Mesenchymal stem cell (in vitro differentiated cells and primary cell): ENCODE results near the gene MIEF2.

Experiments used
- DNase-seq: peaks from one replicate; pipeline ENCODE4 v3.0.0-alpha.2; 2013
- H2AFZ ChIP-seq: one replicate; pipeline ENCODE4 v1.6.1; 2013; ENCODE audit warnings: low read depth, mild to moderate bottlenecking, control low read depth, inconsistent platforms, low read length, moderate library complexity
- H2AK5ac ChIP-seq: 2 replicates; pipeline ENCODE4 v1.6.1; 2013; ENCODE audit warnings: low read length, moderate library complexity, mild to moderate bottlenecking, inconsistent platforms; ENCODE audit not compliant: severe bottlenecking
- H2BK120ac ChIP-seq: one replicate; pipeline ENCODE4 v1.6.1; 2013; ENCODE audit warnings: low read depth, mild to moderate bottlenecking, inconsistent platforms, low read length, moderate library complexity
- H2BK12ac ChIP-seq, 2 experiments: one replicate each; pipeline ENCODE4 v1.6.1; 2013; ENCODE audit warnings: inconsistent platforms in 2 of 2, low read length in 2 of 2, mild to moderate bottlenecking in 2 of 2, moderate library complexity in 2 of 2, control low read depth in 1 of 2
- H2BK15ac ChIP-seq: one replicate; pipeline ENCODE4 v1.6.1; 2013; ENCODE audit warnings: mild to moderate bottlenecking, low read depth, inconsistent platforms; ENCODE audit not compliant: poor library complexity, severe bottlenecking
- H2BK5ac ChIP-seq: 2 replicates; pipeline ENCODE4 v1.6.1; 2013; ENCODE audit warnings: low read depth, mild to moderate bottlenecking, low read length, control low read depth, inconsistent platforms; ENCODE audit not compliant: poor library complexity, severe bottlenecking
- H3K14ac ChIP-seq, 2 experiments: one replicate each; pipeline ENCODE4 v1.6.1; 2013; ENCODE audit warnings: inconsistent platforms in 2 of 2, low read length in 2 of 2, control low read depth in 1 of 2, mild to moderate bottlenecking in 1 of 2, moderate library complexity in 1 of 2
- H3K18ac ChIP-seq, 2 experiments: one replicate each; pipeline ENCODE4 v1.6.1; 2013; ENCODE audit warnings: inconsistent platforms in 2 of 2, low read length in 2 of 2, control low read depth in 1 of 2, low read depth in 1 of 2, mild to moderate bottlenecking in 1 of 2
- H3K23ac ChIP-seq, 2 experiments: one replicate each; pipeline ENCODE4 v1.6.1; 2013; ENCODE audit warnings: inconsistent platforms in 2 of 2, low read length in 2 of 2, mild to moderate bottlenecking in 2 of 2, moderate library complexity in 2 of 2, control low read depth in 1 of 2
- H3K27ac ChIP-seq: 2 replicates; pipeline ENCODE4 v1.5.1; 2013; ENCODE audit warnings: mild to moderate bottlenecking, moderate library complexity, low read length, control low read depth, inconsistent platforms; ENCODE audit not compliant: poor library complexity, severe bottlenecking
- H3K27me3 ChIP-seq, 2 experiments: 2 replicates each; pipeline versions ENCODE4 v1.6.1 to v1.7.0; 2013; ENCODE audit warnings: low read length in 2 of 2, mild to moderate bottlenecking in 2 of 2, moderate library complexity in 2 of 2, control low read depth in 1 of 2, inconsistent platforms in 1 of 2; ENCODE audit not compliant: control insufficient read depth in 1 of 2, insufficient read depth in 1 of 2
- H3K36me3 ChIP-seq, 2 experiments: 2 replicates each; pipeline versions ENCODE4 v1.6.1 to v1.7.0; 2013; ENCODE audit warnings: low read length in 2 of 2, control low read depth in 1 of 2, inconsistent platforms in 1 of 2, low read depth in 1 of 2, mild to moderate bottlenecking in 1 of 2; ENCODE audit not compliant: insufficient read depth in 2 of 2, control insufficient read depth in 1 of 2
- H3K4ac ChIP-seq, 2 experiments: one replicate each; pipeline ENCODE4 v1.6.1; 2013; ENCODE audit warnings: inconsistent platforms in 2 of 2, low read length in 2 of 2, mild to moderate bottlenecking in 2 of 2, moderate library complexity in 2 of 2, control low read depth in 1 of 2, low read depth in 1 of 2
- H3K4me1 ChIP-seq: 2 replicates; pipeline ENCODE4 v1.6.1; 2013; ENCODE audit warnings: low read depth, low read length, control low read depth; ENCODE audit not compliant: control insufficient read depth, insufficient read depth
- H3K4me2 ChIP-seq: 2 replicates; pipeline ENCODE4 v1.6.1; 2013; ENCODE audit warnings: low read length, mild to moderate bottlenecking, inconsistent platforms; ENCODE audit not compliant: poor library complexity, severe bottlenecking
- H3K4me3 ChIP-seq, 2 experiments: 2 replicates each; pipeline versions ENCODE4 v1.5.1 to v1.7.0; 2013; ENCODE audit warnings: low read length in 2 of 2, mild to moderate bottlenecking in 2 of 2, control low read depth in 1 of 2, low read depth in 1 of 2; ENCODE audit not compliant: insufficient read depth in 1 of 2
- H3K79me1 ChIP-seq: replicated peaks from 2 replicates; pipeline ENCODE4 v1.6.1; 2013; ENCODE audit warnings: mild to moderate bottlenecking, control low read depth, low read length, inconsistent platforms; ENCODE audit not compliant: poor library complexity, severe bottlenecking
- H3K9ac ChIP-seq: 2 replicates; pipeline ENCODE4 v1.7.0; 2013; ENCODE audit warnings: mild to moderate bottlenecking, low read length, moderate library complexity
- H3K9me3 ChIP-seq: 2 replicates; pipeline ENCODE4 v1.7.0; 2013; ENCODE audit warnings: mild to moderate bottlenecking, low read length; ENCODE audit not compliant: control insufficient read depth
- H4K8ac ChIP-seq: one replicate; pipeline ENCODE4 v1.6.1; 2013; ENCODE audit warnings: inconsistent platforms, mild to moderate bottlenecking, low read length, moderate library complexity
- H4K91ac ChIP-seq: one replicate; pipeline ENCODE4 v1.6.1; 2013; ENCODE audit warnings: mild to moderate bottlenecking, low read length, inconsistent platforms
- WGBS: methylation state at CpG from one replicate; pipeline ENCODE4 v1.1.7; 2013; ENCODE audit warnings: mixed read lengths; 5-methylcytosine and 5-hydroxymethylcytosine counted together

MIEF2 gene

DNA sequence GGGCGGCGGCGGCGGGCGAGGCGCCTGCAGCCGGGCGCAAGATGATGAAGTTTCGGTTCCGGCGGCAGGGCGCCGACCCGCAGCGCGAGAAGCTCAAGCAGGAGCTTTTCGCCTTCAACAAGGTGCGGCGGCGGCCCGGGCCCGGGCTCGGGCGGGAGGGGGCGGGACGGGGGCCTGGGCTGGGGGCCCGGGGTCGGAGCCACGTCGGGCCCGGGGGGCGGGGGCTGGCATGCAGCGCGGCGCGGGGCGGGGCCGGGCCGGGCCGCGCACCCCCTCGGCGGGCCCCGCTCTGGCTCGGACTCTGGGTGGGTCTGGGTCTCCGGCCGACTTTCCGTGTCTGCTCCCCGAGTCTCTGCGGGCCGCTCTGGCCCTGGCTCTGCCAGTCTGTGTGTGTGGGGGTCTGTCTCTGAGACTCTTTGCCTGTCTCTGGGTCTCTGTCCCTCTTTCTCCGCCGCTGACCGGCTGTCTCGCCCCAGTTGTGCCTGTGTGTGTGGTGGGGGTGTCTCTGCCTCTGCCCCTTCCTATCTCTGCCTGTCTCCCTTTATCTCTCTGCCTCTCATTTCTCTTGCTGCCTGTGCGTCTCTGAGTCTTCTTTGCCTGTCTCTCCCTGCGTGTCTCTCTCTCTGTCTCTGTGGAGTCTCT, 34.7 kb upstream of the MIEF2 start:
- peak overlapping the region; percentile 95 for H3K9ac ChIP-seq
- H2AFZ ChIP-seq, result peak overlapping the region; percentile 10
- H3K4me1 ChIP-seq, result peaks cover 33% of the 10 kb centered on the region
- H3K9me3 ChIP-seq, result no peaks in the 10 kb centered on the region
- H3K27me3 ChIP-seq, result no peaks in the 10 kb centered on the region
- peak overlapping the region; percentile 90 for H3K4me2 ChIP-seq
- no peak overlapping the region for H2BK5ac ChIP-seq
- H3K18ac ChIP-seq, result peak overlapping the region; percentile 6 to 82
- H2BK15ac ChIP-seq, result peak overlapping the region; percentile 73
- DNase-seq, result peak; percentile 35
- H3K23ac ChIP-seq, result peak overlapping the region in 1 of 2 experiments; percentile 54
- H4K91ac ChIP-seq, result no peak overlapping the region
- no peak overlapping the region for H3K27ac ChIP-seq
- H2AK5ac ChIP-seq, result no peak overlapping the region
- H4K8ac ChIP-seq, result no peak overlapping the region
- H3K14ac ChIP-seq, result peak overlapping the region in 1 of 2 experiments; percentile 2
- peak overlapping the region; percentile 77 to 98 for H3K4me3 ChIP-seq
- H2BK120ac ChIP-seq, result peak overlapping the region; percentile 90
- H3K36me3 ChIP-seq, result peaks cover 0 to 8% of the 10 kb centered on the region in 2 experiments
- H3K4ac ChIP-seq, result peak overlapping the region in 1 of 2 experiments; percentile 75
- 0% methylated on average over 25 of the region's 57 CpGs for WGBS
- H3K79me1 ChIP-seq, result peaks cover 33% of the 10 kb centered on the region
- H2BK12ac ChIP-seq, result no peak overlapping the region

DNA sequence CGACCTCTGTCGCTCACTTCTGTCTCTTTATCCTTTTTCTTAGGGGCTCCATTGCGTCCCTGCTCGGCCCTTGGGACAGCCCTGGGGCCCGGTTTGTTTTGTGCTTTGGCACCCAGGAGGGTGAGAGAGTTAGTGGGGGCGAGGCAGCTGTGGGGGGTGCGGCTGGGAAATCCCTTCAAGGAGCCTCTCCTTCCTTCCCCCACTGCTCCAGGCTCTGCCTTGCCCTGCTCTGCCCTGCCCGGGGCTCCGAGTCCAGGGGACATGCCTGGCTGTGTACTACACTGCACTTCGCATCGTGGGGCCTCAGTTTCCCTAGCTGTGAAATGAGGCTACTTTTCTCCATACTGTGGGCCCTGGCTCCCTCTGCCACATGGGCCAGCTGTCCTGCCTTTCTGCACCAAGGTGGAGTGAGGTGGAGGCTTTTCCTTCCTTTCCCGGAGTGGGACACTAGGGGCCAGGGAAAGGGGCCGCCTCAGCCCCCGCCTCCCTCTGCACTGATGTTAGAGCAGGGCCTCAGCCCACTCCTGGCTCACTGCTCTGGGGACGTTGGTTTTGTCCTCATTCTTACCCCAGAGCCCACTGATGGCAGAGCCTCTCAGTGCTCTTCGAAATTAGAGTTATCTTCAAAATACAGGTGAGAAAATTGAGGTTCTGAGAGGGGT, 34.0 kb upstream of the MIEF2 start:
- Histone ChIP-seq H3K27me3 (no peaks in the 10 kb centered on the region), H4K8ac (no peak overlapping the region), H3K18ac (peak overlapping the region in 1 of 2 experiments; percentile 82), H3K36me3 (peaks cover 0 to 11% of the 10 kb centered on the region in 2 experiments), H2AK5ac (no peak overlapping the region), H2BK5ac (no peak overlapping the region), H2BK12ac (peak overlapping the region in 1 of 2 experiments; percentile 15), H3K14ac (no peak overlapping the region), H3K23ac (no peak overlapping the region), H3K4me1 (peaks cover 30% of the 10 kb centered on the region), H2BK120ac (no peak overlapping the region), H3K79me1 (peaks cover 39% of the 10 kb centered on the region), H3K27ac (no peak overlapping the region), H2AFZ (no peak overlapping the region), H3K4me3 (peak overlapping the region; percentile 77 to 98), H3K9ac (peak overlapping the region; percentile 95), H2BK15ac (peak overlapping the region; percentile 50), H3K4me2 (peak overlapping the region; percentile 90), H3K9me3 (no peaks in the 10 kb centered on the region), H4K91ac (no peak overlapping the region), H3K4ac (peak overlapping the region in 1 of 2 experiments; percentile 75)
- 39% methylated on average over 8 of the region's 16 CpGs for WGBS
- DNase-seq, result no peak

GRCh38 chr17:18227635-18228034, 32.8 kb upstream of the MIEF2 start:
- H3K23ac ChIP-seq, result no peak overlapping the region
- WGBS, result over 99% methylated on average over 5 of the region's 5 CpGs
- no peak for DNase-seq
- H3K18ac ChIP-seq, result no peak overlapping the region
- H3K9me3 ChIP-seq, result no peaks in the 10 kb centered on the region
- no peak overlapping the region for H2BK15ac ChIP-seq
- no peaks in the 10 kb centered on the region for H3K27me3 ChIP-seq
- H3K4ac ChIP-seq, result no peak overlapping the region
- no peak overlapping the region for H2AFZ ChIP-seq
- no peak overlapping the region for H3K4me2 ChIP-seq
- no peak overlapping the region for H4K8ac ChIP-seq
- no peak overlapping the region for H2BK12ac ChIP-seq
- H3K4me1 ChIP-seq, result peaks cover 30% of the 10 kb centered on the region
- peaks cover 42% of the 10 kb centered on the region for H3K79me1 ChIP-seq
- H3K9ac ChIP-seq, result no peak overlapping the region
- H2BK120ac ChIP-seq, result no peak overlapping the region
- no peak overlapping the region for H2AK5ac ChIP-seq
- H2BK5ac ChIP-seq, result no peak overlapping the region
- H3K36me3 ChIP-seq, result peaks cover 6 to 20% of the 10 kb centered on the region in 2 experiments
- no peak overlapping the region for H4K91ac ChIP-seq
- no peak overlapping the region for H3K27ac ChIP-seq
- H3K14ac ChIP-seq, result no peak overlapping the region
- no peak overlapping the region for H3K4me3 ChIP-seq

DNA sequence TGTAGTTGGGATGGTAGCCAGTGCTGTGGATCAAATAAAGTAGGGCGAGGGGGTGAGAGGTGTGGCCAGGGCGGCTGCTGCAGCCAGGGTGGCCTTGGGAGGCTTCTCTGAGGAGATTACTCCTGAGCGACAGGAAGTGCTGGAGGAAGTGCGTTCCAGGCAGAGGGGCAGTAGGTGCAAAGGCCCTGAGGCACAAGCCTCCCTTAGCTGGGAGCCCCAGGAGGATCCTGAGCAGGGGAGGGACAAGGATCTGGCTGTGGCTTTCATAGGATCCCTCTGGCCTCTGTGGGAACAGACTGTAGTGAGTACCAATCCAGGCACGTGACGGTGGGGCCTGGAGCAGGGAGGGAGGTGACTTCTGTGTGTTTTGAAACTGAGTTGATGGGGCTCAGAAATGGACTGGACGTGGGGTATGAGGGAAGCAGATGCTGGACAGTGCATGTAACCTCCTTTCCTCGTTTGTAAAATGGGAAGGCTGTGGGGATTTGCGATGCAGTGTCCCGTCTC, 32.2 kb upstream of the MIEF2 start:
- no peak overlapping the region for H3K23ac ChIP-seq
- H3K4me2 ChIP-seq, result no peak overlapping the region
- no peak overlapping the region for H4K91ac ChIP-seq
- no peak for DNase-seq
- no peak overlapping the region for H2BK5ac ChIP-seq
- H3K36me3 ChIP-seq, result peaks cover 11 to 26% of the 10 kb centered on the region in 2 experiments
- H2AFZ ChIP-seq, result no peak overlapping the region
- no peak overlapping the region for H3K27ac ChIP-seq
- no peaks in the 10 kb centered on the region for H3K9me3 ChIP-seq
- H2BK12ac ChIP-seq, result no peak overlapping the region
- peaks cover 30% of the 10 kb centered on the region for H3K4me1 ChIP-seq
- H3K18ac ChIP-seq, result no peak overlapping the region
- H4K8ac ChIP-seq, result no peak overlapping the region
- H2BK15ac ChIP-seq, result no peak overlapping the region
- no peak overlapping the region for H3K9ac ChIP-seq
- H3K27me3 ChIP-seq, result no peaks in the 10 kb centered on the region
- no peak overlapping the region for H3K4me3 ChIP-seq
- no peak overlapping the region for H2BK120ac ChIP-seq
- H2AK5ac ChIP-seq, result no peak overlapping the region
- peaks cover 45% of the 10 kb centered on the region for H3K79me1 ChIP-seq
- no peak overlapping the region for H3K4ac ChIP-seq
- H3K14ac ChIP-seq, result no peak overlapping the region
- WGBS, result 93% methylated on average over 10 of the region's 10 CpGs
